Right ventricle myocardium inferior (tissue), 1 donor: ENCODE data around the gene CBLL1. TPM values are rescaled to one million over a fixed set of nuclear protein-coding genes. Genes with fewer than 3 reads are reported as not detected.

Experiments used
- ATAC-seq: fragments of 200-7000 bp; cut with Tn5 transposase; one replicate; pipeline ENCODE4 v1.9.1; 2020; ENCODE audit warnings: mild to moderate bottlenecking, moderate library complexity
- DNase-seq: peaks from one replicate; pipeline ENCODE4 v3.0.0; 2021; ENCODE audit errors: missing footprints
- intact Hi-C: fragments of 100-400 bp; cut with DNase I; formaldehyde crosslinking; loops from one replicate; pipeline ENCODE4 v1.11.0; 2022
- long read RNA-seq: library from polyadenylated mRNA; unstranded; transcript quantifications from one replicate; pipeline ENCODE4 v2.0.0, GENCODE V29; 2021
- total RNA-seq: library from RNA; stranded (reverse); fragmentation: NEBNext Ultra II Directional; extraction: Animal tissue kit (Norgen Biotek cat#: 25700); gene quantifications from one replicate; pipeline ENCODE4 v1.2.1, GENCODE V29; 2021
- donor health status: DM: no; HTN: yes; CAD: no; lungs with severe emphysema.

Gene CBLL1, protein sequence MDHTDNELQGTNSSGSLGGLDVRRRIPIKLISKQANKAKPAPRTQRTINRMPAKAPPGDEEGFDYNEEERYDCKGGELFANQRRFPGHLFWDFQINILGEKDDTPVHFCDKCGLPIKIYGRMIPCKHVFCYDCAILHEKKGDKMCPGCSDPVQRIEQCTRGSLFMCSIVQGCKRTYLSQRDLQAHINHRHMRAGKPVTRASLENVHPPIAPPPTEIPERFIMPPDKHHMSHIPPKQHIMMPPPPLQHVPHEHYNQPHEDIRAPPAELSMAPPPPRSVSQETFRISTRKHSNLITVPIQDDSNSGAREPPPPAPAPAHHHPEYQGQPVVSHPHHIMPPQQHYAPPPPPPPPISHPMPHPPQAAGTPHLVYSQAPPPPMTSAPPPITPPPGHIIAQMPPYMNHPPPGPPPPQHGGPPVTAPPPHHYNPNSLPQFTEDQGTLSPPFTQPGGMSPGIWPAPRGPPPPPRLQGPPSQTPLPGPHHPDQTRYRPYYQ
- total RNA-seq: 20.5 TPM
- long read RNA-seq, partial matches to known transcripts: 0 of 1 reads
- long read RNA-seq, other reads (novel, unspliced or antisense): 1 of 1 reads

DNA sequence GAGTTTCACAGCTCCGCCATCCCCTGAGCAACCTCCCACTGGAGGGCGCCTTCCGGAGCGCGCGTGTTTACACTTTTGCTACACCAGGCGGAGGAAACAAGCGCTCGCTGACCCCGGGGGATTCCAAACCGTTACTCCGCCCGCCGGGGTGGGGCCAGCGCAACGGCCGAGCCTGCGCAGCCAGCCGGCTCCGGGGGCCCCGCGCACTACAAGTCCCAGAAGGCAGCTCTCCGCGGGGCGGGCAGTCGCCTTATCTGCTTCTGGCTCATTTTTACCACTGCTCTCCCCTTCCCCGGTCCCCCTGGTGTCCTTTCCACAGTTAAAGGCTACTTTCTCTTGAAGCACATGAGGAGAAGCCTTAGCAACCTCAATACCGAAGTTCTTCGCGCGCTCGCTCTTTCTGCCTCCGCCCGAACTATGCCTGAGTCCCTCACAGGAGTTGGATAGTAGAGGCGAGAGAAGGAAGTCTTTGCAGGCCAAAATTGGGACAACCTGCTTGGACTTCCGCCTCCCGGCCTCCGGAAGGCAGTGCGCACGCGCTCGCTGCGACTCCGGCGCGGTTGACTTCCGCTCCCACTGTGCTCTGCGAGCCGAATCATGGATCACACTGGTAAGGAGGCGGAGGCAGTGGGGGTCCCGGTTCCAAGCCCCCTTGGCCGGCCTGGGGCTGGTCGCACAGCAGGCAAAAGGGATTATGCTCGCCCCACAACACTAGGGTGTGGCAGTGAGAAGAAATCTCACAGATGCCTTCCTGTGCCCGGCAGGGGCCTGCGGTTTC lies at the start of gene CBLL1:
Gene CBLL1 (plus strand): TSS at position 576 of the 778 bp plus-strand sequence. CDS start 22 bp downstream, at position 598.
- intact Hi-C loops: loop anchor here (2.0 to 10.0 kb wide), 4 partner anchors 131 to 404 kb away; no protein-coding TSS in a partner anchor
- ATAC-seq (peak; percentile 99), DNase-seq (peak; percentile 99)

DNA sequence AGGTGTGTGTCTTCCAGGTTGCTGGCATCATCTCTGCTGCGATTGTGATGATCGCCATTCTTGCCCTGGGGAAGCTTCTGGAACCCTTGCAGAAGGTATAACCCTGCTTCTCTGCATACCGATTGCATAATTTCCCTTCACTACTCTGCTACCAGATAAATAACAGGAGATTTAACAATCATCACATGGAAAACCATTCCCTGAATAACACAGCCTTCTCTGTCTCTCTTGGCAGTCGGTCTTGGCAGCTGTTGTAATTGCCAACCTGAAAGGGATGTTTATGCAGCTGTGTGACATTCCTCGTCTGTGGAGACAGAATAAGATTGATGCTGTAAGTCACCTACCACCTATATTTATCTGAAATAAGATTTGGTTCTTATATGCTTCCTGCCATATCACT lies 49.6 kb upstream of the CBLL1 start:
- peak; percentile 65 for ATAC-seq
- intact Hi-C loops: no loop called here

DNA sequence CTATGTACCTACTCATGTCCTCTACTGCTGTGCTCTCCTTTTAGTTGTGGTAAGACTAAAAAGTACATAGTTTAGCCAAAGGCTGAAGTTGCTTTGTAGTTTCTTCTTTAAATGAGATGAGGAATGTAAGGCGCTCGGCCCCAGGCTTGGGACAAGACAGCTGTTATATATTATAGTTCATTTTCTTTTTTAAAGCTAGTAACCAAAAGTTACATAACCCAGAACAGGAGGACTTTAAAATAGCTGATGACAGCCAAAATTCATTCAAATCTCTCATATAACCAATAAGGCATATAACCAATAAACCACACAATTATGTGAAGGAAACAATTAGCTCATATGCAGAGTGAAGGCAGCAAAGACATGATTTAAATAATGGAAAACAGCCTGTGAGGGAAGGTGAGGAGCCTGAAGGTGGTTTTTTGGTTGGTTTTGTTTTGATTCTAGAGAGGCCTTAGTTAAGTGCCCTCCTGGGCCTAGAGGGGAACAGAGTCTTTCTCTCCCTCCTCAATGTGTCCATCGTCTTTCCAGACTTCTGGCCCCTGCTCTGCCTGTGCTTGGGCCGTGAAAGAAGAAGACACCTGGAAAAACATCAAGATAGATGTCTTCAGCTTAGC lies 47.5 kb upstream of the CBLL1 start:
- intact Hi-C loops: no loop called here
- DNase-seq (no peak), ATAC-seq (no peak)

More for the DNA sequence above, 49.6 kb upstream of the CBLL1 start:
- DNase-seq: no peak

DNA sequence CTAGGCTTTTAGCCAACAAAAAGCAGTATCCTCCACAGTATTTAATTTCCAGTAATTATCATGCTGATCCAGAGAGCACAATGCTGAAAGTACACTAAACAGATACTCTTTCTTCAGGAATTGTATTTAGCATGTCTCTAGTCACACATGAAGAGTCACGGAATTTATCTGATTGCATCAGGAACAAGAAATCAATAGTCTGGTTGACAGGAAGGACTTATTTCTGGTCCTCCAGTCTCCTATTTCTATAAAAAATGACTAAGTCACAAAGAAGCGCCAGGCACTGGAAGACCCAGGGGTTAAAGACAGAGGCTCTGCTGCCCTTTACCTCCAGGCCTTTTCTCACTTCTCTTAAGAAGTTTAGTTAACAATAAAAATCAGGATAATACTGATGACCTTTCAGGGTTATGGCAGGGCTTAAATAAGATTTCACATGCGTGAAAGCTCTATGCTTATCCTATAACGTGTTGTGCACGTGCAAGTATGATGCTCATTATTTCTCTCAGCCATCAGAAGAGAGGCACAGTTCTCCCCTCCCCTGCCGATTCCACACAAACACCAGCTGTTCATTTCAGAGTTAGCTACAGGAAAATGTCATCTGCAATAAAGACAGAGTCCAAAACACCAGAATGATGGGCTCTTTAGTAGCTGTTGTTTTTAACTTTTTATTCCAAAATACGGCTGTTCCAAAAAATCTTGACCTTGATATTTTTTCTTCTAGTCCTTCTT lies 46.5 kb upstream of the CBLL1 start:
- DNase-seq: no peak
- no peak for ATAC-seq
- intact Hi-C loops: no loop called here

DNA sequence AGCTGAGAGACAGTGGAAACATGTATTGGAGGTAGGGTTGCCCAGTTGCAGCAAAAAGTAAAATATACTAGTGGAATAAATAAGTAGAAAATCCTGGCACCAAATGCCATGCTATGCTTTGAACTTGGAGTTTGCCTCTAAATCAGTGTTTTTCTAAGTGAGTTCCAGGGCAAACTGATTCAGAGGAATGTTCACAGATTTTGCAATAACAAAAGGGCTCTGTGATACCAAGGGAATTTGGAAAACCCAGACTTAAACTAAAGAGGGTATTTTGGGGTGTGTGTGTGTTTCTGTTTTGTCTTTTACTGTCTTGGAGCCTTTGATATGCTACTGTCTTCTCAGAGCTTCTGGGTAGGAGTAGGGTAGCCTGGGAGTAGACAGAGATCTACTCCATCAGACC lies 43.4 kb upstream of the CBLL1 start:
- intact Hi-C loops: no loop called here
- DNase-seq: no peak
- ATAC-seq: no peak

DNA sequence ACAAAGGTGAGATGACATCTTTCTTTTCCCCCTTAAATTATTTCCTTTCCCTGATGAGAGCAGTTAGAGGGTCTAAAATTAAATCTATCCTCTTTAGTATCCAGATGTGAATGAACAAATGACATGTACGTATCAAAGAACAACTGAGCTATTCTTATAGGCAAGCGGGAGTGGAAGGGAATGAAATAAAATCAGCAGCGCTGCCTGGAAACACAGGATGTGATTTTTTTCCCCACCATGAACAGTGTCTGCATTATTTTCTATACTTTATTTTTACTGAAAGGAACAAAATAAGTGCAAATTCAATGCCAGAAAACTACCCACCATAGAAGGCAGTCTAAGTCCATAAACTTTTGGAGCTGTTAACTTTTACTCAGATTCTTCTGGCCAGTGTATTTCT lies 42.8 kb upstream of the CBLL1 start:
- intact Hi-C loops: no loop called here
- no peak for ATAC-seq
- DNase-seq: no peak

DNA sequence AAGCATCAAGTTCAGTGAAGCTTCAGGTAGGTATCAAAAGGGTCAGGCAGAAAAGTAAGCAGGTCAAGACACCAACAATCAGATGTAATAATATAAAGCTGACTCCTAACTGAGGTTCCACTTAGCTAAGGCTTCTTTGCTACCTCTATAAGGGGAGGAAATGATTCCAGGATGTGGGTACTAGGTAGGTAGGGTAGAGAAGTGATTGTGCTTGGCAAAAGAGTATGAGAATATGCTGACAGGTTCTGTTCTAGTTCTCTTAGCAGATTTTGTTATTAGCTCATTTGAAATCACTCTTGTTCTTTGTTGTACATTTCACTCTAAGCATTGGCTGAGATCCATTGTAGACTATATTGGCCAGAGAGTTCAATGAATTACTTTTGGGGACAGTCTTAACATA lies 40.7 kb upstream of the CBLL1 start:
- ATAC-seq: peak; percentile 16
- intact Hi-C loops: no loop called here
- no peak for DNase-seq

DNA sequence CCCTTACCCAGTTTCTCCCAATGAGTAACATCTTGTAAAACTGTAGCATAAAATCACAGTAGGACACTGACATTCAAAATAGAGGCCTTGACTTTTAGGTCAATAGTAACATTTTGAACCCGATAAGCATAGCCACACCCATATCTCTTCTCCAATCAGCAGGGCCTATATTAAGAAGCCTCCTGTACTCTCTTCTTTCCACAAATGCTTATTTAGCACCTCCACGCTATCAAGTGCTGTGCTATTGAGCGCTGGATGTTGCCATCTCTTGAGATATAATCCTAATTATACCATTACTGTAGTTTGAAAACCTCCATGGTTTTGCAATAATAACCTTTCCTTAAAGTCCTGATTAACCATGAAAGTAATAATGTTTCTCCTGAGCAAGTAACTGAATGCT lies 40.1 kb upstream of the CBLL1 start:
- DNase-seq (no peak), ATAC-seq (peak; percentile 65)
- intact Hi-C loops: no loop called here

DNA sequence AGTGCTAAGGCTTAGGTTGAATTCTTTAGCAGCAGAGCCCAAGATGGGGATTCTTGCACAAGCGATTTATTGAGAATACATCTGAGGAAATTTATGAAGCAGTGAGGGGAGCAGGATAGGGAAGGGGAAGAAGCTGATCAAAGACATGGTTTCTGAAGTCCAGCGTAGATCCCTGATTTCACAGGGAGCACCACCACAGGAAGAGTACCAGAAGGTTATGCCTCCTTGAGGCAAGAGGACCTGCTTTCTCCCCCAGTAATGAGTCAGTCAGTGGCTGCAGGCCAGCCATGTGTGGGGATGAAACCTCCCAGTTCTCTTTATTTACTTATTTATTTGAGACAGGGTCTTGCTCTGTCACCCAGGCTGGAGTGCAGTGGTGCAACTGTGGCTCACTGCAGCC lies 35.0 kb upstream of the CBLL1 start:
- intact Hi-C loops: no loop called here
- DNase-seq (no peak), ATAC-seq (no peak)

DNA sequence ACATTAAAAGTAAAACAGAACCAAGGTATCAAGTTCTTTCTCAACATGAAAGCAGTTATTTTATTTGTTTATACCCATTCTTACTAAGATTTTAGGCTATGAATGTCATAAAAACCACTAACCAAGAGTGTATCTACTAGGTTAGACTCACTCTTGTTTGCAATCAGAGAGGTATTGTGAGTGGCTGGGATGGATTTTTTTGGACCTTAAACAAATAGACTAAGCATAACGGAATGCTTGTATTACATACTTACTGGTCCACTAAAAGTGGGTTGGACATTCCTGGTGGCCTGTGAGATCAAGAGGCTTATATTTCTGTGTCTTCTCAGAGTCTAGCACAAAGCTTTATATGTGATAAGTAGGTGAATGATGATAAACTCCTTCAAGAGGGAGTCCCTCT lies 32.6 kb upstream of the CBLL1 start:
- ATAC-seq (no peak), DNase-seq (no peak)
- intact Hi-C loops: no loop called here

DNA sequence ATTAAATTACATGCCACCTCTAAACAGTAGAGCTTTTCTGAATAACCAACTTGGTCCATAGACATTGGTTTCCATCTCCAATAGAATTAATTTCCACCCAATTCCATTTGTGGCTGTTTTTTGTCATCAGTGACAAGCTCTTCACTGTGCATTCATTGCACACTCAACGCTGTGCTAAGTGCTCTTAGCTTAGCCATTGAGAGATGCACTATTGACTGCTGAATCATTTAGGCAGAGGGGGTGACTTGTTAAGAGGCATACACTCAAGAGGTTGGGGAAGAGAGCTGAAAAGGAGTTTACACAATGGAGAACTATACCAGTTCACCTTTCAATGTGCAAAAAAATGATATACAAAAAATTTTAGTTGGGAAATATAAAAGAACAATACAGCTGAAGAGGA lies 31.9 kb upstream of the CBLL1 start:
- intact Hi-C loops: no loop called here
- DNase-seq: no peak
- ATAC-seq: no peak

DNA sequence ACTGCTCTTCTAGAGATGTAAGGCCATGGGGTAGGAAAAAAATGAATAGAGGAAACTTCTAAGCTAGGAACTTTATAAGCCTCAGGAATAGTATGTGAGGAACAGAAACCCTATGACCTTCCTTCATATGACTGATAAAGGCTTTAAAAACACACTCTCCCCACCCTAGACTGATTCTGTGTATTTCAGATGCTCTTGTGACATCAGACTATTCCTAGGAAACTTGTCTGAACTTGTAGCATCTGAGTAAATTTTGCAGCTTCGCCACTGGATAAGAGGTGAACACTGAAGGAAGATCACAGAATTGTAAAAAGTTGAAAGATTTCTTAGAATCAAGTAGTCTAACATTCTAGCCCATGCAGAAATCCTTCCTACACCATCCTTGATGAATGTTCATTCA lies 31.0 kb upstream of the CBLL1 start:
- intact Hi-C loops: no loop called here
- DNase-seq: no peak
- no peak for ATAC-seq

DNA sequence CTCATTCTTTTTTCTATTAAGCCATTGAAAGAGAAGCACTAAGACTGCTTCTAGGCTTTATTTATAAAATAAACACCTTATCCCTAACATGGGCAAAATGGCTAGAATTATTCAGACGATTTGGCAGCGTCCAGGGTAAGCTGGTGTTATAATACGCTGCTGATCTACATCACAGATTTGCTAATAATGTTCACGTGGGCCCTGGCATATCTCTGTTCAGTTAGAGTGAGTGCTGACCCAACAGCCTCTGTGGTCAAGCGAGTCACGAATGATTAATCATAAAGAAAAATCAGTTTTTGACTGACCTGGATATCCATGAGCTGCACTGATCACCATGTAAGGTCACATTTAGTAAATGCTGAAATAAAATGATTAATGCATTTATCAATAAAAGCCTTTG lies 28.4 kb upstream of the CBLL1 start:
- intact Hi-C loops: no loop called here
- ATAC-seq: no peak
- DNase-seq: no peak

DNA sequence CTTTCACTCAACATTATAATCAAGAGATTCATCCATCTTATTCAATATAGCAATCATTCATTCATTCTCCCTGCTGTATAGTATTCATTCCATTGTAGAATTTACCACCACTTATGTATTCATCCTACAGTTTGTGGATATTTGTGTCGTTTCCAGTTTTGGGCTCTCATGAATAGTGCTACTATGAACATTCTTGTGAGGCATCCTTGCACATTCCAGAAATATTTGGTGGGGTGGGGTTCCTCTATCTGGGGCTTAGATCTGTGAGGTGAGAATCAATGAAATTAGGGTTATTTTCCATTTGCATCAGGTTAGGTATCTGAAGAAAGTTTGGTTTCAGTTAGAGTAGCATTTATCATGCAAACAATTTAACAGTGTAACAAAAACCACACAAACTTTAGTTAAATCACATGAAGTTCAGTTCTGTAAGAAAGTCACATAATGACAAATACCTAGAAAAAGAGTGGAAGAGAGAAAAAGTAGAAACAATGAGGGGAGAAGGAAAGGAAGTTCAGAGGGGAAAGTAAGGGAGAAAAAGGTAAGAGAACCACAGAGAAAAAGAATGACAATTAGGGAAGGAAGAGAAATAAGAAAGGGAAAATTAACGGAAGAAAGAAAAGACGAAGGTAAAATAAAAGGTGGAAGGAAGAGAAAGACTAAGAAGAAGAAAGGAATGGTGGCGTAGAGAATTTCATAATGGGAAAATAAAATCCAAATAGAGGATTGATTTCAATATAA lies 25.3 kb upstream of the CBLL1 start:
- DNase-seq (no peak), ATAC-seq (no peak)
- intact Hi-C loops: no loop called here

DNA sequence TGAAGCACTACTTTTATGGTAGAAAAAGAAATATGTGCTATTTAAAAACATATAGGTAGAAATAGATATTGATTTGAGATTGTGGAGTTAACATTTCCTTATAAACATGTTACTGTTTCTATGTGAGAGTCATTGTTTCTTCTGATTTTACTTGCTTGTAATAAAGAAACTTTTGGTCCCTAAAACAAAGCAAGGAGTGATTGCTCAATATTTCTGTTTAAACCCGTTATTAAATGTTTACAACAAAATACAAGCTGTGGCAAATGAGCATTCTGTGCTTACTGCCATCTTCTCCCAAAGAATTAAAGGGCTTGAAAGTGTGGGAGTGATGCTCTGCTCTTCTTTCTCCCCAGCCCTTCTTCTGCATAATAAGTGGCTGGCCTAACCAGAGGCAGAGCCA lies 22.7 kb upstream of the CBLL1 start:
- DNase-seq (no peak), ATAC-seq (no peak)
- intact Hi-C loops: loop anchor here (5.0 to 10.0 kb wide), 2 partner anchors 136 to 519 kb away; partner anchors contain the start of gene BCAP29

DNA sequence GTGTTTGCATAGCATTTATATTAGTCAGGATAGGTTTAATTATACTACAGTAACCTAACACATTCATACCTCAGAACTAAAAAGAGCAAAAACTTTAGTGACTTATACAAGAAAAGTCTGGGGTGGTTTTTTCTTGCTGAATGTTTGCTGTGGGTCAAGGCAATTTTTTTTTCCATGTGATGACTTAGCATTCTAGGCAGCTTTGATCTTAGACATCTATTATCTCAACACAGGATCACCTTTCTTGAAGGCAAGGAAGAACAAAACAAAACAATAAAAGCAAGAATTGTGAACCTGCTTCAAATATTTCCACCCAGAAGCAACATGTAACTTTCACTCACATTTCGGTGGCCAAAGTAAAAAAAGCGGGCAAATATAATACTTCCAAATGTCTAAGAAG lies 20.7 kb upstream of the CBLL1 start:
- ATAC-seq (no peak), DNase-seq (no peak)
- intact Hi-C loops: loop anchor here (5.0 to 10.0 kb wide), 2 partner anchors 138 to 521 kb away; partner anchors contain the start of gene BCAP29

DNA sequence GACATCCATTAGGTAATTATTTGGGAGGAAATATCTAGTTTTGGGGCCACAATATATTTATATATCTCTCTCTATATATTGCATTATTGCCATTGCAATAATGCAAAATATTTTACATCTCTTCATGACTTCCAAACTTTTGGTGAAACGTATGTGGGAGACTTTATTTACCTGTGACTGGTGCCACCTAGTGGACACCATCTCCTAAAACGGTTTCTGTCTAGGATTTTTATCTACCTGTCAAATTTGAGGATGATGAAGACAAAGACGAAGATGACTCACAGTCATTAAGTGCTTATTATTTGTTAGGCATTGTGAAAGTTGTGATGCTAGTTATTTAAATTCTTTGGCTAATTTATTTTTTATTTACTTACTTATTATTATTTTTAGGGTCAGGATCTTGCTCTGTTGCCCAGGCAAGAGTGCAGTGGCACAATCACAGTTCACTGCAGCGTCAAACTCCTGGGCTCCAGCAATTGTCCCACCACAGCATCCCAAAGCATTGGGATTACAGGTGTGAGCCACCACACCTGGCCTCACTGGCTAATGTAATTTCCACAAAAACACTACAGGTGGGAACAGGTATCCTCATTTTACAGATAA lies 18.7 kb upstream of the CBLL1 start:
- intact Hi-C loops: loop anchor here (1.0 to 10.0 kb wide), 2 partner anchors 140 to 262 kb away; partner anchors contain the start of gene BCAP29
- no peak for ATAC-seq

More for the DNA sequence above, 18.7 kb upstream of the CBLL1 start:
- DNase-seq: no peak
